Measurements from ENCODE around the gene RFC4.
A peak's percentile ranks its signal among the peaks of the same experiment; 100 is the strongest.
"Not testable (repeated sequence)": the region's sequence is repeated elsewhere in the genome, so short reads cannot be mapped to it uniquely, and the experiment has no call there.

The RFC4 gene, protein sequence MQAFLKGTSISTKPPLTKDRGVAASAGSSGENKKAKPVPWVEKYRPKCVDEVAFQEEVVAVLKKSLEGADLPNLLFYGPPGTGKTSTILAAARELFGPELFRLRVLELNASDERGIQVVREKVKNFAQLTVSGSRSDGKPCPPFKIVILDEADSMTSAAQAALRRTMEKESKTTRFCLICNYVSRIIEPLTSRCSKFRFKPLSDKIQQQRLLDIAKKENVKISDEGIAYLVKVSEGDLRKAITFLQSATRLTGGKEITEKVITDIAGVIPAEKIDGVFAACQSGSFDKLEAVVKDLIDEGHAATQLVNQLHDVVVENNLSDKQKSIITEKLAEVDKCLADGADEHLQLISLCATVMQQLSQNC

GRCh38 chr3:186806089-186807055, at the start of gene RFC4:
RFC4 (minus strand) TSS chr3:186806482; CDS start chr3:186804713, 1,769 bp downstream.
- no peak for DNase-seq (ENCODE audit: low spot score)

- no peak for DNase-seq (ENCODE audit: low spot score)
These were observed 48.7 kb upstream of the RFC4 start for GRCh38 chr3:186854954-186855353.

- DNase-seq (ENCODE audit: low spot score), result no peak
These were observed 47.9 kb upstream of the RFC4 start for GRCh38 chr3:186854146-186854545.

DNA sequence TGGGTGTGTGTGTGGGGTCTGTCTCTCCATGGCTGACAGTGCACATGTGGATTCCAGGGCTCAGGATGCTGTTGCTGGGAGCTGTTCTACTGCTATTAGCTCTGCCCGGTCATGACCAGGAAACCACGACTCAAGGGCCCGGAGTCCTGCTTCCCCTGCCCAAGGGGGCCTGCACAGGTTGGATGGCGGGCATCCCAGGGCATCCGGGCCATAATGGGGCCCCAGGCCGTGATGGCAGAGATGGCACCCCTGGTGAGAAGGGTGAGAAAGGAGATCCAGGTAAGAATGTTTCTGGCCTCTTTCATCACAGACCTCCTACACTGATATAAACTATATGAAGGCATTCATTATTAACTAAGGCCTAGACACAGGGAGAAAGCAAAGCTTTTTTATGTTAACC, 46.7 kb upstream of the RFC4 start:
- DNase-seq (ENCODE audit: low spot score), result no peak

DNA sequence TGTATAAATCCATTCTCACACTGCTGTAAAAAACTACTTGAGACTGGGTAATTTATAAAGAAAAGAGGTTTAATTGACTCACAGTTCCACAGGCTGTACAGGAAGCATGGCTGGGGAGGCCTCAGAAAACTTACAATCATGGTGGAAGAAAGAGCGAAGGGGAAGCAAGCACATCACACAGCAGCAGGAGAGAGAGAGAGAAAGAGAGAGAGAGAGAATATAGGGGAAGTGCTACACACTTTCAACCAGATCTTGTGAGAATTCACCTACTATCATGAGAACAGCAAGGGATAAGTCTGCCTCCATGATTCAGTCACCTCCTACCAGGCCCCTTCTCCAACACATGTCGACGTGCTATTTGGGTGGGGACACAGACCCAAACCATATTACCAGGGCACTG, 45.6 kb upstream of the RFC4 start:
- DNase-seq (ENCODE audit: low spot score), result not testable (repeated sequence)

DNA sequence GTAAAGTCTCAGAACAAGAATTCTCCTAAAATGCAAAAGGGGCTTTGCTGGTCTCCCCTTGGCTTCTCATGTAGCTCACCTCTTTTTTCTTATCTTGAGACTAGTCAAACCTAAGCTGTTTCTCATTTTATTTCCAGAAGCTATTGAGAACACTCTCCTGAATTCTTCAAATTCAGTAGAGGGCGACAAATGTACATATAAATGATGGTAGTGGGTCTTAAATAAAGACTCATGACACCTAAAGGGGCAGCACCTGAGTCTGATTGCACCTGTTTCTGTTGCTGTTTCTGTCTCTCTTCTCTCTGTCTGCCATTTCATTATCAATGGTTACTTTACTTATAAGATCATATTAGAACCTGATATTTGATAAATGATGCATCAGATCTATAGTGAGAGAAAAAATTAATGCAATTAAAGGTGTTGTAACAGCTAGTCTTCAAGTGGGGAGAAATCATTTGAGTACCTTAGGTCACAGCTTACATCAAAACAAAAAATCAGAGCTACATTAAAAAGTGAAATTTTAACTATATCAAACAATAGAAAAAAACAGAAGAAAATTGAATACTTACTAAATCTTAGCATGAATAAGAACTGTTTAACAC, 43.2 kb upstream of the RFC4 start:
- peak; percentile 26 for DNase-seq (ENCODE audit: low spot score)

- DNase-seq (ENCODE audit: low spot score), result peak; percentile 39
These were observed 41.2 kb upstream of the RFC4 start for GRCh38 chr3:186847437-186847836.

DNA sequence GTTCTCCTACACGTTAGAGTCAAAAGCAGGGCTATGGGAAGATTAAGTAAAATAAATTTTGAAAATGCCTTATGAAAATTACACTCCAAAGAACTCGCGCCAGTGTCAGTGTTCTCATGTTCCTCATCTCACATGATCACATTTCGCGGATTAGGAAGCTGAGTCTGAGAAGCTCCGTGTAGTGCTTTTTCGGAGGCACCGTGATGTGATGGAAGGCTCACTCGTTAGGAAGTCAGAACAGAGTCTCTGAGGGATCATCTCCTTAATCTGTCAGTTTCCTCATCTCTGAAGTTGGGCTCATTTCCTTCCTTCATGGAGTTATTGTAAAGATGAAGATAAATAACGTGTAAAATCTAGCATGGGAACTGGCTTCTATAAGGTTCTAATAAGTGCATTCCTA, 39.5 kb upstream of the RFC4 start:
- DNase-seq (ENCODE audit: low spot score), result no peak

GRCh38 chr3:186844908-186845307, 38.6 kb upstream of the RFC4 start:
- DNase-seq (ENCODE audit: low spot score), result no peak

DNA sequence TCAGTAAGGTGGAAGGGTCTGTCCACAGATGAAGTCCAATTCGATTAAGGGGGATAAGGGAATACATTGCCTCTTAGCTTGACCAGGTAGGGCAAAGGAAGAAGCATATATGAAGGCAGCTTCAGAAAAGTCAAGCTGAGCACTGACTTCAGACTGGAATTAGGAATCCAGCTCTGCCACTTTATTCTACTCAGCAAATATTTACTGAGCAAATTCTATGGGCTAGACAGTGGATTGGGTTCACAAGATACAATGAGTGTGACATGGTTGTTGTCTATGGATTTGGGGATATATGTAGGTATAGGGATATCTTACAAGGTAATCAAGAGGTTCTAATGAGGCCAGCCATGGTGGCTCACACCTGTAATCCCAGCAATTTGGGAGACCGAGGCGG, 36.8 kb upstream of the RFC4 start:
- no peak for DNase-seq (ENCODE audit: low spot score)

DNA sequence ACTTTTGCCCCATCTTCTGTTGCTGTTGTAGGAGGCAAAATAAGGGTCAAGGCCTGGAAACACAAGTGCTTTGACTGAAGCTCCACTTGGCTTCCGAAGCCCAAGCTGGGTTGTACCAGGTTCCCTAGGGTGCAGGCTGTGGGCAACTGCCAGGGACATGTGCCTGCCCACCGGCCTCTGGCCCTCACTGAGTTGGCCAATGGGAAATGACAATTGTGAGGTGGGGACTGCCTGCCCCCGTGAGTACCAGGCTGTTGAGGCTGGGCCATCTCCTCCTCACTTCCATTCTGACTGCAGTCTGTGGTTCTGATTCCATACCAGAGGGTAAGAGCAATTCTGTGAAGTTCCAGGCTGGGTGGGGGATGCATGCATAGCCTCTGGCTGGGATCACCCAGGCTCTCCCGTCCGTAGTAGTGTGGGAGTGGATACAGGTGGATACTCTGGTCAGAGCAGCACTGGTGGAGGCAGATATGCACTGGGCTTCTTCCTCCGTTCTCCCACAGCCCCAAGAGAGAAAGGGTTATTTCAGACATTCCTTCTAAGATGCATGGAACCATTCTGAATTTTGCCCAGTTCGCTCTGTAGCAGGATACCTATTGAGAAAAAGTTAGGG, 36.2 kb upstream of the RFC4 start, which contains the start of gene ADIPOQ:
TSS of gene ADIPOQ (plus strand) at position 285 of the 613 bp plus-strand sequence. CDS start 10,349 bp downstream, outside the sequence.
- no peak for DNase-seq (ENCODE audit: low spot score)

GRCh38 chr3:186841620-186842019, 35.3 kb upstream of the RFC4 start:
- DNase-seq (ENCODE audit: low spot score), result no peak

DNA sequence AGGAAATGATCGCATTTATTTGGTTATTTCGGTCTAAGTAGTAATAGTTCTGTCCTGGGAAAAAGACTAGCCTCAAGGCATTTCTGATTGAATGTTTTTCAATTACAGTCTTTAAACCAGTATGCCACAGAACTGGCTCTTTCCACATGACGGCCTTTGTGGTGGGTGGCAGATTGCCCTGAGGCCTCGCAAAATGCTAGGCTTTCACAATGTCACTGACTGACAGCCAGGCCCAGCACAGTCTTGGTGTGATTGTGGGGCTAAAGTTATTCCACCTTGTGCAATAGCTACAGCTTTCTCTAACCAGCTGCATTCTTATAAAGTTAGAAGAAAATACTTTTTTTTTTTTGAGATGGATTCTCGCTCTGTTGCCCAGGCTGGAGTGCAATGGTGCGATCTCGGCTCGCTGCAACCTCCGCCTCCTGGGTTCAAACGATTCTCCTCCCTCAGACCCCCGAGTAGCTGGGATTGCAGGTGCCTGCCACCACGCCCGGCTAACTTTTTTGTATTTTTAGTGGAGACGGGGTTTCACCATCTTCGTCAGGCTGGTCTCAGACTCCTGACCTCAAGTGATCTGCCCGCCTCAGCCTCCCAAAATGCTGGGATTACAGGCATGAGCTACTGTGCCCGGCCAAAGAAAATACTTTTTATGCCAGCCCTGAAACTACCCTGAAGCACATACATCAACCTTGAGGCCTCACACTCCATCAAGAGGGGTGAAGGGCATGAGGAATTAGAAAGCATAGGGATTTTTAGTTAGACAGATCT, 33.8 kb upstream of the RFC4 start:
- no peak for DNase-seq (ENCODE audit: low spot score)

GRCh38 chr3:186832276-186832675, 26.0 kb upstream of the RFC4 start:
- no peak for DNase-seq (ENCODE audit: low spot score)

GRCh38 chr3:186831798-186832197, 25.5 kb upstream of the RFC4 start:
- no peak for DNase-seq (ENCODE audit: low spot score)

- no peak for DNase-seq (ENCODE audit: low spot score)
These were observed 22.1 kb upstream of the RFC4 start for GRCh38 chr3:186828340-186828739.

GRCh38 chr3:186826976-186827857, 20.9 kb upstream of the RFC4 start:
- DNase-seq (ENCODE audit: low spot score), result peak; percentile 79

DNA sequence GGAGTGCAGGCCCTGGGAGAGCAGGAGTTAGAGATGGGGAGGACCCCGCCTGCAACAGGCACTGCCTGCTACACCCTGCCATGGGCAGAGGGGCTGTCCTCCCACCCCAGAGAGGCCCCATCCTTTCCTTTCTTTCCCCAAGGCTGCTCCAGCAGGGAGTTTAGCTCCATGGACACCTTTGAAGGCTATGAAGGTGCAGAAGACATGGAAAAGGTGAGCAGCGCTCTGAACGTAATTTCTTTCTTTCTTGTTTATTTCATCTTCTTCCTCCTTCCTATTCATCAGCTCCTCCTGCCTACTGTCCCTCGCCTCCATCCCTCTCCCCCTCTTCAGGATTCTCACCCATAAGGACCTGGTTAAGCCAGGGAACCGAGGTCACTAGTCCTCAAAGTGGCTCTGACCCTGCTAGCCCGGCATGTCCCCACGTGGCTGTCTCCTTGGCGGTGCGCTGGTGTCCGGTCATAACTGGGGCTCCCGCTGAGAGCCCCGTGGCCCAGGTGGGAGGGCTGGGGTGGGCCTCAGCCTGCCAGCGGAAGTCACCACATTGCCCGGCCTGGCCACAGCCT, 20.2 kb upstream of the RFC4 start:
- no peak for DNase-seq (ENCODE audit: low spot score)

- no peak for DNase-seq (ENCODE audit: low spot score)
These were observed 19.7 kb upstream of the RFC4 start for GRCh38 chr3:186825872-186826409.

All from kidney capillary endothelial cell (primary cell).